Lower leg skin (tissue), 4 donors: ENCODE measurements around the gene DBN1. TPM values are rescaled to one million over a fixed set of nuclear protein-coding genes. Genes with fewer than 3 reads are reported as not detected.

Experiments used
- DNase-seq, 2 donors: peaks; one replicate each; pipeline ENCODE4 v3.0.0-alpha.2; 2019; ENCODE audit warnings: low spot score in 2 of 2
- H3K4me3 ChIP-seq: fragments of 200-600 bp; sonication (generic); 2 replicates; pipeline ENCODE4 v1.5.1; 2017; ENCODE audit warnings: mild to moderate bottlenecking, low read depth; ENCODE audit not compliant: poor library complexity, severe bottlenecking
- POLR2A ChIP-seq, 2 donors: fragments of 450-650 bp; IDR thresholded peaks; one replicate each; pipeline ENCODE4 v1.6.1; 2016 to 2017; ENCODE audit warnings: antibody characterized with exemption in 2 of 2, mild to moderate bottlenecking in 1 of 2, moderate library complexity in 1 of 2
- WGBS, 2 donors: methylation state at CpG; one replicate each; pipeline ENCODE4 v1.1.5; 2018; 5-methylcytosine and 5-hydroxymethylcytosine counted together
- intact Hi-C: fragments of 100-400 bp; cut with DNase I; formaldehyde crosslinking; loops from one replicate; pipeline ENCODE4 v1.15.0; 2023; ENCODE audit warnings: low total_unique reads
- total RNA-seq, 4 donors: library from RNA; depleted of rRNA; stranded (reverse); fragments of >200 nt; gene quantifications; one replicate each; pipeline ENCODE4 v1.1.0, GENCODE V29; 2016
- TF ChIP-seq, protein P1 (sequence below), 3 donors: fragments of 450-650 bp; IDR thresholded peaks; one replicate each; pipeline ENCODE4 v1.5.1; 2016; ENCODE audit warnings: antibody characterized with exemption in 3 of 3, mild to moderate bottlenecking in 3 of 3, moderate library complexity in 2 of 3

Gene DBN1
- total RNA-seq, 4 donors from 2014 or later = 14.0 to 65.5 (median 27.6) TPM

DNA sequence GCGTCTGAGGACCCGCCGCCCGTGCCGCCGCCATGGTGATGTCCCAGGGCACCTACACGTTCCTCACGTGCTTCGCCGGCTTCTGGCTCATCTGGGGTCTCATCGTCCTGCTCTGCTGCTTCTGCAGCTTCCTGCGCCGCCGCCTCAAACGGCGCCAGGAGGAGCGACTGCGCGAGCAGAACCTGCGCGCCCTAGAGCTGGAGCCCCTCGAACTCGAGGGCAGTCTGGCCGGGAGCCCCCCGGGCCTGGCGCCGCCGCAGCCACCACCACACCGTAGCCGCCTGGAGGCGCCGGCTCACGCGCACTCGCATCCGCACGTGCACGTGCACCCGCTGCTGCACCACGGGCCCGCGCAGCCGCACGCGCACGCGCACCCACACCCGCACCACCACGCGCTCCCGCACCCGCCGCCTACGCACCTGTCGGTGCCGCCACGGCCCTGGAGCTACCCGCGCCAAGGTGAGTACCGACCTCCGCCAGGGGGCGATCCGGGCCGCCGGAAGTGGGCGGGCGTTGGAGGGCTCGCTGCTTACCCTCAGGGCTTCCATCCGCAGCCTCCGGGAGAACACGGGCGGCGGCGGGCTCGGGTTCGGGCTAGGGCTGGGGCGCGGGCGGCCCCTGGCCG lies 18.3 kb downstream of the DBN1 start:
- intact Hi-C loops = loop anchor here (2.0 to 10.0 kb wide), 2 partner anchors 50 to 140 kb away; partner anchors contain the start of gene MXD3
- 0 to 1% methylated on average over 43 to 51 of the region's 80 CpGs for WGBS, 2 donors
- peak in 1 of 2 donors; percentile 95 for DNase-seq
- TF ChIP-seq, protein P1, sequence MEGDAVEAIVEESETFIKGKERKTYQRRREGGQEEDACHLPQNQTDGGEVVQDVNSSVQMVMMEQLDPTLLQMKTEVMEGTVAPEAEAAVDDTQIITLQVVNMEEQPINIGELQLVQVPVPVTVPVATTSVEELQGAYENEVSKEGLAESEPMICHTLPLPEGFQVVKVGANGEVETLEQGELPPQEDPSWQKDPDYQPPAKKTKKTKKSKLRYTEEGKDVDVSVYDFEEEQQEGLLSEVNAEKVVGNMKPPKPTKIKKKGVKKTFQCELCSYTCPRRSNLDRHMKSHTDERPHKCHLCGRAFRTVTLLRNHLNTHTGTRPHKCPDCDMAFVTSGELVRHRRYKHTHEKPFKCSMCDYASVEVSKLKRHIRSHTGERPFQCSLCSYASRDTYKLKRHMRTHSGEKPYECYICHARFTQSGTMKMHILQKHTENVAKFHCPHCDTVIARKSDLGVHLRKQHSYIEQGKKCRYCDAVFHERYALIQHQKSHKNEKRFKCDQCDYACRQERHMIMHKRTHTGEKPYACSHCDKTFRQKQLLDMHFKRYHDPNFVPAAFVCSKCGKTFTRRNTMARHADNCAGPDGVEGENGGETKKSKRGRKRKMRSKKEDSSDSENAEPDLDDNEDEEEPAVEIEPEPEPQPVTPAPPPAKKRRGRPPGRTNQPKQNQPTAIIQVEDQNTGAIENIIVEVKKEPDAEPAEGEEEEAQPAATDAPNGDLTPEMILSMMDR (IDR thresholded peaks at IDR 0.05) = no peak
- no peak for TF ChIP-seq POLR2A (IDR thresholded peaks at IDR 0.05)
- H3K4me3 ChIP-seq = peak overlapping the region; percentile 24

DNA sequence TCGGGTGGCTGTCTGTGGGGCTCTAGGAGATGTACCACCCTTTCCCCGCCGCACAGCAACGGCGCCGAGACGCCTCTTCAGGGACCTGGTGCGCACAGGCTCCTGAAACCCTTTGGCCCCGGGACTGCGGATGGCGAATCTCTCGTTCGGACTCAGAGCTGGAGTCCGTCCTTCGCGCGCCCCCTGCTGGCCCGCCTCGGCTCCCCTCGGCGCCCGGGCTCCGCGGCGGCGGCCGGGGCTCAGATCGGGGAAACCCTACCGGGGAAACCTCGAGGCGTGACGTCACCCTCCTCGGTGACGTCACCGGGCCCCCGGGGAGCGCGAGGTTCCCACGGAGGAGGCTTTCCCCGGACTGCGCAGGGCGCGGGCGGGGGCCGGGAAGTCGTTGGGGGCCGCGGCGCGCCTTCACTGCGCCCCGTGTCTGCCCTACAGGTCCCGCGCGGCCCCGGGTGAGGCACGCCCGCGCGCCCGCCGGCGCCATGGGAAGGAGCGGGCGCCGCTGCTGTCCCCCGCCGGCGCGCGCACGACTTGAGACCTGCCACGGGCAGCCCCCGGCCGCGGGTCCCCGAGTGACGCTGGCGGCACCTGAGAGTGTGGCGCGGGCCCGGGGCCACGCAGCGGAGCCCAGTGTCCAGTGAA lies 18.9 kb downstream of the DBN1 start:
- intact Hi-C loops = loop anchor here (2.0 to 10.0 kb wide), 2 partner anchors 50 to 140 kb away; partner anchors contain the start of gene MXD3
- peak; percentile 88 to 98 for DNase-seq
- peak overlapping the region; percentile 24 for H3K4me3 ChIP-seq
- 0% methylated on average over 1 to 69 of the region's 84 CpGs for WGBS, 2 donors
- TF ChIP-seq, protein P1 (IDR thresholded peaks at IDR 0.05) = no peak
- TF ChIP-seq POLR2A (IDR thresholded peaks at IDR 0.05) = no peak

DNA sequence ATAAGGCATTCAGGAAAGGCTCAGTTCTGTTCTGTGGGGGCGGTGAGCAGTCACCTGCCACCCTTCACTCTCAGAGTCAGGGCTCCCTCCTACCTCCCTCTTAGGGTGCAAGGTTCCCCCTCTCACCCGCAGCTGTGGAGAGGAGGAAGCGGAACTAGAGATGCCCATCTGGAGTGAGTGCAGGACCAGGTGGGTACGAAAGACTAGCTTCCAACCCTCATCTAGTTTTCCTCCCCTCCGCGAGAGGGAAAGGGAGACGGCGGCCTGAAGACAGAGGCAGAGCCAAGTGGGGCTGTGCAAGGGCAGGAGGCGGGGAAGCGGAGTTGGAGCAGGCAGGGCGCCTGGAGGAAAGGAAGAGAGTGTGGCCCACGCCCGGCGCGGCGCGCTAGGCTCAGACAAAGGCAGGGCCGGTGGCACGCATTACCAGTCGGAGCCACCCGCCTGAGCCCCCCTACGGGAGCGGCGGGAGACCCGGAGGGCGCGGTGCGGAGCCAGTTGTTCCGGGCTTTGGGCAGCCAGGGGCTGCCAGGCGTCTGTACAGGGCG lies 19.5 kb downstream of the DBN1 start:
- H3K4me3 ChIP-seq = no peak overlapping the region
- DNase-seq = no peak
- TF ChIP-seq POLR2A (IDR thresholded peaks at IDR 0.05) = no peak
- TF ChIP-seq, protein P1 (IDR thresholded peaks at IDR 0.05) = no peak
- WGBS, 2 donors = 6 to 10% methylated on average over 18 to 27 of the region's 31 CpGs
- intact Hi-C loops = loop anchor here (2.0 to 10.0 kb wide), 2 partner anchors 49 to 139 kb away; partner anchors contain the start of gene MXD3

GRCh38 chr5:177452688-177453638 lies 20.5 kb downstream of the DBN1 start:
- intact Hi-C loops = loop anchor here (10.0 kb wide), 1 partner anchor 138 kb away; the partner anchor contains the start of gene MXD3
- no peak for DNase-seq
- no peak for TF ChIP-seq POLR2A (IDR thresholded peaks at IDR 0.05)
- TF ChIP-seq, protein P1 (IDR thresholded peaks at IDR 0.05) = no peak
- 47 to 64% methylated on average over 17 of the region's 17 CpGs for WGBS, 2 donors
- no peak overlapping the region for H3K4me3 ChIP-seq

DNA sequence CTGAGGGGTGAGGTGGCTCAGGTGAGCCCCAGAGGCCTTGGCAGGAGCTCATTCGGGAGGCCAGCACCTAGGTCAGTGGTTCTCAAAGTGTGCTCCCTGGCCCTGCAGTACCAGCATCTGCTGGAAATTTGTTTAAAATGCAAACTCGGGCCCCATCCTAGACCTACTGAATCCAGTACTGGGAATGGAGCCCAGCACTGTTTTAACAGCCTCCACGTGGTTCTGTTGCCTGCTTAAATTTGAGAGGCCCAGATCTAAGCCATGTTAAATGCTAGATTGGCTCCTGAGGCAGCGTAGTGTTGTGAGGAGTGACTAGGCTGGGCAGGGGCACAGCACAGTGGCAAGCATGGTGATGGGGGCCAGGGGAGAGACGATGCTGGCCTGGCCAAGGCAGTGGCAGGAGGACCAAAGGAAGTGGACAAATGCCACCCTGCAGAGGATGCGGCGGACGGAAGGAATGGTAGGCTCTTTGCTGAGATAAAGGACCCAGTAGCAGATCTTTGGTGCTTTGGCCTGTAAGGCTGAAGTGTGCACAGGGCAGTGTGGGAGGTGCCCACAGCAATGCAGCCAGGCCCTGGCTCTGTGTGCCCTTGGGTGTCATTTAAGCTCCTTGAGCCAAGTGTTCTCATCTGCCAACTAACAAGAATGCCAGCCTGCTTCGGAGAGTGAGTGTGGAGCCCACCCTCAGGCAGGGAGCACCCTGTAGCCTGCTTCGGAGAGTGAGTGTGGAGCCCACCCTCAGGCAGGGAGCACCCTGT lies 22.6 kb downstream of the DBN1 start:
- H3K4me3 ChIP-seq = no peak overlapping the region
- intact Hi-C loops = loop anchor here (10.0 kb wide), 1 partner anchor 136 kb away; the partner anchor contains the start of gene MXD3
- no peak for TF ChIP-seq POLR2A (IDR thresholded peaks at IDR 0.05)
- TF ChIP-seq, protein P1 (IDR thresholded peaks at IDR 0.05) = no peak
- WGBS, 2 donors = 69 to 73% methylated on average over 8 to 10 of the region's 10 CpGs
- no peak for DNase-seq
